ENCODE data around the gene FBXL7. TPM values are rescaled to one million over a fixed set of nuclear protein-coding genes. Genes with fewer than 3 reads are reported as not detected.

FBXL7 gene
- total RNA-seq, 1 donor from 2014 or later: not detected

DNA sequence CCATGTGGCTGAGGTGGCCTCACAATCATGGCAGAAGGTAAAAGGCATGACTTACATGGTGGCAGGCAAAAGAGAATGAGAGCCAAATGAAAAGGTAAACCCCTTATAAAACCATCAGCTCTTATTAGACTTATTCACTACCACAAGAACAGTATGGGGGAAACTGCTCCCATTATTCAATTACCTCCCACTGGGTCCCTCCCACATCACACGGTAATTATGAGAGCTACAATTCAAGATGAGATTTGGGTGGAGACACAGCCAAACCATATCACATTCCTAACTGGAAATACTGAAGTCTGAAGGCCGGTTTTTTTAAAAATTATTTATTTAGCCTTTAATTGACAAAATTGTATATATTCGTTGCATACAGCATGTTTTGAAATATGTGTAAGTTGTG, 28.5 kb downstream of the FBXL7 start:
- no peak for DNase-seq (ENCODE audit: low spot score)

DNA sequence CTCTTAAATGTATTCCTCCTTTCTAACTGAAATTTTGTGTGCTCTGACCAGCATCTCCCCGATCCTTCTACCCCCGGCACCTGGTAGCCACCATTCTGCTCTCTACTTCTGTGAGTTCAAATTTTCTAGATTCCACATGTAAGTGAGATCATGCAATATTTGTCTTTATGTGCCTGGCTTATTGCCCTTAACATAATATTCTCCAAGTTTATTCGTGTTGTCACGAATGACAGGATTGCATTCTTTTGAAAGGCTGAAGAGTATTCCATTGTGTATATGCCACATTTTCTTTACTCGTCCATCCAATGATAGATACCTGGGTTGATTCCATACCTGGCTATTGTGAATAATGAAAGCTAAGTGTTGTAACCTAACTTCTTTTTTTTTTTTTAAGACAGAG, 29.0 kb downstream of the FBXL7 start:
- Mint-ChIP-seq H3K9me3 (peaks cover 17% of the 10 kb centered on the region), H3K4me3 (ENCODE audit: low read depth) (no peak overlapping the region), H3K27me3 (ENCODE audit: low read depth) (no peaks in the 10 kb centered on the region), H3K4me1 (ENCODE audit: low read depth) (no peaks in the 10 kb centered on the region), H3K27ac (no peak overlapping the region), H3K36me3 (ENCODE audit: low read depth) (no peaks in the 10 kb centered on the region)
- intact Hi-C loops (cut with micrococcal nuclease): no loop called here
- DNase-seq (ENCODE audit: low spot score): no peak

More for the DNA sequence above, 28.5 kb downstream of the FBXL7 start:
- intact Hi-C loops (cut with micrococcal nuclease): no loop called here
- Mint-ChIP-seq H3K4me1 (ENCODE audit: low read depth) (no peaks in the 10 kb centered on the region), H3K9me3 (peaks cover 16% of the 10 kb centered on the region), H3K36me3 (ENCODE audit: low read depth) (no peaks in the 10 kb centered on the region), H3K4me3 (ENCODE audit: low read depth) (no peak overlapping the region), H3K27ac (no peak overlapping the region), H3K27me3 (ENCODE audit: low read depth) (no peaks in the 10 kb centered on the region)

DNA sequence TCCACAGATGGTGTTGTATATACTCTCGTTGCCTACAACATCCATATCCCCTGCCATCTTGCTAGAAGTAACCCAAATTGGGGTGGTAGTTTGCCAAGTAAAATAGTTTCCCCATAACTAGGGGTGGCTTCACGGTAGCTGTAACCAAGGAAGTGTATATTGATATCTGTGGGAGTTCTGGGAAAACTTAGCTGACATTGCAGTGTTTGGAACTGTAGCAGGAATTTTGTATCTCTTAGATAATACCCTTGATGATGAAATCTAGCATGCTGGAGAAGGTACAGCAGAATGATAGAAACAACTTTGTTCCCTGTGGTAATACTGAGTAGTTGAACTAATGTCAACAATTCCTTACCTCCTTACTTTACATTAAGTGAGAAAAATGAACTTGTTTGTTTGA, 29.8 kb downstream of the FBXL7 start:
- intact Hi-C loops (cut with micrococcal nuclease): no loop called here
- Mint-ChIP-seq H3K9me3 (peaks cover 16% of the 10 kb centered on the region), H3K36me3 (ENCODE audit: low read depth) (no peaks in the 10 kb centered on the region), H3K27me3 (ENCODE audit: low read depth) (no peaks in the 10 kb centered on the region), H3K4me3 (ENCODE audit: low read depth) (no peak overlapping the region), H3K4me1 (ENCODE audit: low read depth) (no peaks in the 10 kb centered on the region), H3K27ac (no peak overlapping the region)
- DNase-seq (ENCODE audit: low spot score): no peak

DNA sequence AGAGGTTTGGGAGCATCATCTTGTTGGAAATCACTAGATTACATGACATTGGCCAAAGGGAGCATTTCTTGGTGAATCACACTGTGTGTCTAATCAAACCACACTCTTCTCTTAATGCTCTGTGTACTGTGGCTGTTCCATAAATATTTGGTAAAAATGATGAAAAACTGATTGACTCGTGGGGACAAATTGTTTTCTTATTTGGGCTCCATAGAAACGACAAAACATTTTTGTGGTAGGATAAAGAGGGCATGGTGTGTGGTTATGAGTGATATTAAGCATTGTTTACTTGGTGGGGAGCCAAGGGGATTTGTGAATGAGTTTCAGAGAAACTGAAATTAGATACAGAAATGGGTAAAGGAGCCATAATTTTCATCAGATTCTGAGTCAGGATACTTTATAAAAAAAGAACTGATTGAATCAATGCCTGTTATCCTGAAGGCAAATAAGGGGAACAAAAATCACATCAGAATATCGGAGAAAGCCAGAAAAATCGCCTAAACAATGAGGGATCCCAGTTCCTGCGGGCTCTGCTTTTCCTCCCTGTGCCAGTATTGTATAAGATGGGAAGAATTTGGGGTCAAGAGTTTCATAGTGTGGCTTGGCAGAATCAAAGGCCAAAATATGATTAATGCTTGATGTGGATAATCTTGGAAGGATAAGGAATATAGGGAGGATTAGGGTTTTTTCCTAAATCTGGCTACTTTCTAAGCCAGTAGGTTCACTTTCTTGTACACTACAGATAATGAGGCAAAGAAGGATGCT, 33.3 kb downstream of the FBXL7 start:
- no peak overlapping the region for H3K4me3 Mint-ChIP-seq (ENCODE audit: low read depth)
- peaks cover 26% of the 10 kb centered on the region for H3K9me3 Mint-ChIP-seq
- H3K27ac Mint-ChIP-seq: no peak overlapping the region
- no peak for DNase-seq (ENCODE audit: low spot score)
- no peaks in the 10 kb centered on the region for H3K27me3 Mint-ChIP-seq (ENCODE audit: low read depth)
- H3K4me1 Mint-ChIP-seq (ENCODE audit: low read depth): no peaks in the 10 kb centered on the region
- intact Hi-C loops (cut with micrococcal nuclease): no loop called here
- H3K36me3 Mint-ChIP-seq (ENCODE audit: low read depth): no peaks in the 10 kb centered on the region

DNA sequence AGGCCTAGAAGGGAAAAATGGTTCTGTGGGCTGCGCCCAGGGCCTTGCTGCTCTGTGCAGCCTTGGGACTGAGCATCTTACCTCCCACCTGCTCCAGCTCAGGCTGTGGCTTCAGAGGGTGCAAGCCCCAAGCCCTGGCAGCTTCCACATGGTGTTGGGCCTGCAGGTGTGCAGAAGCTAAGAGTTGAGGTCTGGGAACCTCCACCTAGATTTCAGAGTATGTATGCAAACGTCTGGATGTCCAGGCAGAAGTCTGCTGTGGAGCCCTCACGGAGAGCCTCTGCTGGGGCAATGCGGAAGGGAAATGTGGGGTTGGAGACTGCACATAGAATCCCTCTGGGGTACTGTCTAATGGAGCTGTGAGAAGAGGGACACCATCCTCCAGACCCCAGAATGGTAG, 36.0 kb downstream of the FBXL7 start:
- H3K9me3 Mint-ChIP-seq: peaks cover 27% of the 10 kb centered on the region
- H3K27ac Mint-ChIP-seq: no peak overlapping the region
- no peaks in the 10 kb centered on the region for H3K36me3 Mint-ChIP-seq (ENCODE audit: low read depth)
- H3K4me3 Mint-ChIP-seq (ENCODE audit: low read depth): no peak overlapping the region
- DNase-seq (ENCODE audit: low spot score): no peak
- no peaks in the 10 kb centered on the region for H3K27me3 Mint-ChIP-seq (ENCODE audit: low read depth)
- H3K4me1 Mint-ChIP-seq (ENCODE audit: low read depth): no peaks in the 10 kb centered on the region
- intact Hi-C loops (cut with micrococcal nuclease): no loop called here

GRCh38 chr5:15538516-15538915, 38.5 kb downstream of the FBXL7 start:
- Mint-ChIP-seq H3K27ac (no peak overlapping the region), H3K36me3 (ENCODE audit: low read depth) (no peaks in the 10 kb centered on the region), H3K9me3 (peaks cover 23% of the 10 kb centered on the region), H3K27me3 (ENCODE audit: low read depth) (no peaks in the 10 kb centered on the region), H3K4me1 (ENCODE audit: low read depth) (no peaks in the 10 kb centered on the region), H3K4me3 (ENCODE audit: low read depth) (no peak overlapping the region)
- intact Hi-C loops (cut with micrococcal nuclease): no loop called here
- no peak for DNase-seq (ENCODE audit: low spot score)

DNA sequence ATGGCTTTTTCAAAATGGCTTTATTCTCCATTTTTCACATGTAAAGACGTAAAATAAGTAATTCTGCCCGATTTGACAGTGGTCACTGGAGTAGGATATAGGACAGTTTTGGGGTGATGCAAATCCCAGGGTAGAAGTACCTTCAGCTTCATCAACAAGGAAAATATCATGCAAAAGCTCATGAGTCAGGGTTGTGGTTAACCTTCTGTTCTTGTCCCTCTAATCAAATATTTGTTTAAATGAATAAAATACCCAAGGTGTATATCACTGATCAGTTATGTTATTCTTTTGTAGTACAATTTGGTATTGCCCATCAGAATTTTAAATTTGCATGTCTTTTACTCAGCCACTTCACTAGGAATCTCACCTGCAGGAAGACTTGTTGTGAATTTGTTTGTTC, 40.0 kb downstream of the FBXL7 start:
- Mint-ChIP-seq H3K36me3 (ENCODE audit: low read depth) (no peaks in the 10 kb centered on the region), H3K27me3 (ENCODE audit: low read depth) (no peaks in the 10 kb centered on the region), H3K9me3 (peaks cover 19% of the 10 kb centered on the region), H3K4me1 (ENCODE audit: low read depth) (no peaks in the 10 kb centered on the region), H3K27ac (no peak overlapping the region), H3K4me3 (ENCODE audit: low read depth) (no peak overlapping the region)
- DNase-seq (ENCODE audit: low spot score): no peak
- intact Hi-C loops (cut with micrococcal nuclease): no loop called here

- H3K4me1 Mint-ChIP-seq (ENCODE audit: low read depth): no peaks in the 10 kb centered on the region
- H3K27me3 Mint-ChIP-seq (ENCODE audit: low read depth): no peaks in the 10 kb centered on the region
- no peak overlapping the region for H3K27ac Mint-ChIP-seq
- intact Hi-C loops (cut with micrococcal nuclease): no loop called here
- no peaks in the 10 kb centered on the region for H3K36me3 Mint-ChIP-seq (ENCODE audit: low read depth)
- DNase-seq (ENCODE audit: low spot score): no peak
- peaks cover 4% of the 10 kb centered on the region for H3K9me3 Mint-ChIP-seq
- no peak overlapping the region for H3K4me3 Mint-ChIP-seq (ENCODE audit: low read depth)
Observed at GRCh38 chr5:15544039-15544438, 44.1 kb downstream of the FBXL7 start.

DNA sequence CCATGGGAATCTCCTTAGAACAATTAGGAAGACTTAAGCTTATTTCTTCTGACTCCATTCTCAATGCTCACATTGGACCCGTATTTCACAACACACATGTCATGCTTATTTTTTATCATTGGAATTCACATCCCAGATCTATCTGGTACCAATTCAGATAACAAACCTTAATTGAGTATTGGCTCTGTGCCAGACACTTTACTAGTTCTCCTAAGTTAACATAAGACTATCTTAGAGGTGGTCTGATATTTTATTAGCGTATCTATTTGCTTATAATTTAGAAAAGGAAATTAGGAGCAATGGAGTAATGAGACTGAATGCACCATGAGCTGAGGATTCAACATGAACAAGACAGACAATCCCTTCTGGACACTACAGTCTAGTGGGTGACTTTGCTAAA, 45.1 kb downstream of the FBXL7 start:
- H3K9me3 Mint-ChIP-seq: peaks cover 4% of the 10 kb centered on the region
- intact Hi-C loops (cut with micrococcal nuclease): no loop called here
- H3K4me3 Mint-ChIP-seq (ENCODE audit: low read depth): no peak overlapping the region
- no peaks in the 10 kb centered on the region for H3K27me3 Mint-ChIP-seq (ENCODE audit: low read depth)
- H3K27ac Mint-ChIP-seq: no peak overlapping the region
- no peak for DNase-seq (ENCODE audit: low spot score)
- H3K4me1 Mint-ChIP-seq (ENCODE audit: low read depth): no peaks in the 10 kb centered on the region
- no peaks in the 10 kb centered on the region for H3K36me3 Mint-ChIP-seq (ENCODE audit: low read depth)

- intact Hi-C loops (cut with micrococcal nuclease): no loop called here
- no peaks in the 10 kb centered on the region for H3K36me3 Mint-ChIP-seq (ENCODE audit: low read depth)
- DNase-seq (ENCODE audit: low spot score): no peak
- H3K9me3 Mint-ChIP-seq: peaks cover 7% of the 10 kb centered on the region
- H3K4me1 Mint-ChIP-seq (ENCODE audit: low read depth): no peaks in the 10 kb centered on the region
- no peak overlapping the region for H3K4me3 Mint-ChIP-seq (ENCODE audit: low read depth)
- H3K27ac Mint-ChIP-seq: no peak overlapping the region
- H3K27me3 Mint-ChIP-seq (ENCODE audit: low read depth): no peaks in the 10 kb centered on the region
Observed at GRCh38 chr5:15547261-15547839, 47.4 kb downstream of the FBXL7 start.

DNA sequence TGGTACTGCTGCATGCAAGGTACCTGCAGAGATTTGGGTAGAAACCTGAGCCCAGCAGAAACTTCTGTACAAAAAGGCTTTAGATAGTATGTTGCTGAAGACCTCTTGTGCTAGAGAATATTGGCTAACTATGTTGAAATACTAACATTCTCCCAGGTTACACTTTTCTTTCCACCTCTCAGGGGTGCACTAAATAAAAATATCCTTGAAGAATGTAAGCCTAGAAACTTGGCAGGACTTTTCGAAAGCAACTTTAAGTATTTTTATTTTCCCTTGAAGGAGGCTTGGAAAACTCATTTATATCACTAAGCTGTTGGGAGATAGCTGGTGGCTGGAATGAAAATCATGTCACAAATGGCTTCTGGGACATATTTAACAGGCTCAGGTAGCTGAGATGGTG, 50.0 kb downstream of the FBXL7 start:
- Mint-ChIP-seq H3K27me3 (ENCODE audit: low read depth) (no peaks in the 10 kb centered on the region), H3K27ac (no peak overlapping the region), H3K9me3 (peaks cover 17% of the 10 kb centered on the region), H3K4me3 (ENCODE audit: low read depth) (no peak overlapping the region), H3K4me1 (ENCODE audit: low read depth) (no peaks in the 10 kb centered on the region), H3K36me3 (ENCODE audit: low read depth) (no peaks in the 10 kb centered on the region)
- intact Hi-C loops (cut with micrococcal nuclease): no loop called here
- no peak for DNase-seq (ENCODE audit: low spot score)

GRCh38 chr5:15550502-15551112, 50.6 kb downstream of the FBXL7 start:
- H3K9me3 Mint-ChIP-seq: peaks cover 17% of the 10 kb centered on the region
- intact Hi-C loops (cut with micrococcal nuclease): no loop called here
- no peak overlapping the region for H3K4me3 Mint-ChIP-seq (ENCODE audit: low read depth)
- no peaks in the 10 kb centered on the region for H3K36me3 Mint-ChIP-seq (ENCODE audit: low read depth)
- H3K27ac Mint-ChIP-seq: no peak overlapping the region
- H3K27me3 Mint-ChIP-seq (ENCODE audit: low read depth): no peaks in the 10 kb centered on the region
- no peaks in the 10 kb centered on the region for H3K4me1 Mint-ChIP-seq (ENCODE audit: low read depth)
- DNase-seq (ENCODE audit: low spot score): no peak

DNA sequence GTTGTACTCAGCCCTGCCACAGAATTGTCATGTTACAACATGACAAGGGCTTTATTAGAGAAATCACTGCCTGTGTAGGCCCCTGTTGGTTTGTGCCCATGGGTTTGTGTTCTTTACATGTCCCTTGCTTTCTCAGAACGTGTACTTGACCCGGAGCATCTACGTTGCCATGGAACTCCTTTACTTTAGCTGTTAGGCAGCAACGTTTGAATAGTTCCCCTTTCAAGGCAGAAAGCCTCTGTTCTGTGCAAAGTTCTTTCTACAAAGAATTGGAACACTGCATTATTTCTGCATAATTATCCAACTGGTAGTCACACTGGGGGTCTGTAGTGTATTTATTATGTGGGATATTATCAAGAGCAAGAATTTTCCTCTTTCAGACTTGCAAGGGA, 51.1 kb downstream of the FBXL7 start:
- no peaks in the 10 kb centered on the region for H3K27me3 Mint-ChIP-seq (ENCODE audit: low read depth)
- no peak overlapping the region for H3K27ac Mint-ChIP-seq
- no peaks in the 10 kb centered on the region for H3K4me1 Mint-ChIP-seq (ENCODE audit: low read depth)
- no peak overlapping the region for H3K4me3 Mint-ChIP-seq (ENCODE audit: low read depth)
- H3K36me3 Mint-ChIP-seq (ENCODE audit: low read depth): no peaks in the 10 kb centered on the region
- intact Hi-C loops (cut with micrococcal nuclease): no loop called here
- DNase-seq (ENCODE audit: low spot score): no peak
- H3K9me3 Mint-ChIP-seq: peaks cover 21% of the 10 kb centered on the region
